ENCODE measurements around the gene RORC. TPM values are rescaled to one million over a fixed set of nuclear protein-coding genes. Genes with fewer than 3 reads are reported as not detected.

Gene RORC
- total and polyA plus RNA-seq, 2 experiments from 2014 or later: not detected

GRCh38 chr1:151762941-151763921, 68.4 kb downstream of the RORC start, which contains the start of gene MRPL9:
TSS of gene MRPL9 (minus strand) at chr1:151763496. CDS start at chr1:151763479, 17 bp downstream.
- H3K9ac ChIP-seq: peak within 1 kb of the TSS; percentile 92
- TF ChIP-seq EZH2phosphoT487 (IDR thresholded peaks at IDR 0.05; ENCODE audit: insufficient read depth, low read depth) (no peak), EZH2 (IDR thresholded peaks at IDR 0.05; ENCODE audit: insufficient read depth, poor library complexity, severe bottlenecking) (no peak)
- peaks cover 14% of the 10 kb centered on the region for H3K4me1 ChIP-seq (ENCODE audit: insufficient read depth)
- DNase-seq: peak; percentile 90
- H3K4me3 ChIP-seq: peak within 1 kb of the TSS; percentile 93
- peaks cover 10% of the 10 kb centered on the region; the same call in 1 of the 2 replicates for H3K36me3 ChIP-seq (ENCODE audit: low read depth)
- peaks cover 25% of the 10 kb centered on the region for H3F3A ChIP-seq (ENCODE audit: insufficient read depth)
- H4K20me1 ChIP-seq (ENCODE audit: insufficient read depth): no peaks in the 10 kb centered on the region
- peaks cover 18% of the 10 kb centered on the region for H3K79me2 ChIP-seq (ENCODE audit: insufficient read depth)
- H2AFZ ChIP-seq: peak within 1 kb of the TSS; percentile 99
- in situ Hi-C loops (cut with MboI): no loop called here
- H3K27me3 ChIP-seq (replicated peaks; ENCODE audit: insufficient read depth): no peaks in the 10 kb centered on the region
- H3K27ac ChIP-seq: peak within 1 kb of the TSS; percentile 64
- no peaks in the 10 kb centered on the region for H3K9me2 ChIP-seq (ENCODE audit: insufficient read depth)
- WGBS, 2 experiments (ENCODE audit: low coverage in 1 of 2, low lambda C conversion rate in 2 of 2, missing lambda C conversion rate in 2 of 2): 2% methylated on average over 56 to 68 of the region's 68 CpGs
- no peaks in the 10 kb centered on the region for H3K9me3 ChIP-seq (ENCODE audit: low read depth)
- H3K4me2 ChIP-seq (ENCODE audit: unreplicated experiment): peak within 1 kb of the TSS; percentile 98

GRCh38 chr1:151760597-151761385, 70.8 kb downstream of the RORC start:
- TF ChIP-seq EZH2phosphoT487 (IDR thresholded peaks at IDR 0.05; ENCODE audit: insufficient read depth, low read depth) (no peak), EZH2 (IDR thresholded peaks at IDR 0.05; ENCODE audit: insufficient read depth, poor library complexity, severe bottlenecking) (no peak)
- no peak for DNase-seq
- Histone ChIP-seq H3K4me1 (ENCODE audit: insufficient read depth) (peaks cover 20% of the 10 kb centered on the region), H3K27ac (no peak overlapping the region), H2AFZ (no peak overlapping the region), H3K9me3 (ENCODE audit: low read depth) (no peaks in the 10 kb centered on the region), H3K9me2 (ENCODE audit: insufficient read depth) (no peaks in the 10 kb centered on the region), H4K20me1 (ENCODE audit: insufficient read depth) (no peaks in the 10 kb centered on the region), H3K4me2 (ENCODE audit: unreplicated experiment) (no peak overlapping the region), H3K9ac (no peak overlapping the region), H3K4me3 (no peak overlapping the region), H3K27me3 (replicated peaks; ENCODE audit: insufficient read depth) (no peaks in the 10 kb centered on the region), H3K36me3 (ENCODE audit: low read depth) (peaks cover 10% of the 10 kb centered on the region; the same call in 1 of the 2 replicates), H3K79me2 (ENCODE audit: insufficient read depth) (peaks cover 18% of the 10 kb centered on the region), H3F3A (ENCODE audit: insufficient read depth) (peaks cover 25% of the 10 kb centered on the region)
- 97 to 99% methylated on average over 6 to 7 of the region's 7 CpGs for WGBS, 2 experiments (ENCODE audit: low coverage in 1 of 2, low lambda C conversion rate in 2 of 2, missing lambda C conversion rate in 2 of 2)
- in situ Hi-C loops (cut with MboI): no loop called here

DNA sequence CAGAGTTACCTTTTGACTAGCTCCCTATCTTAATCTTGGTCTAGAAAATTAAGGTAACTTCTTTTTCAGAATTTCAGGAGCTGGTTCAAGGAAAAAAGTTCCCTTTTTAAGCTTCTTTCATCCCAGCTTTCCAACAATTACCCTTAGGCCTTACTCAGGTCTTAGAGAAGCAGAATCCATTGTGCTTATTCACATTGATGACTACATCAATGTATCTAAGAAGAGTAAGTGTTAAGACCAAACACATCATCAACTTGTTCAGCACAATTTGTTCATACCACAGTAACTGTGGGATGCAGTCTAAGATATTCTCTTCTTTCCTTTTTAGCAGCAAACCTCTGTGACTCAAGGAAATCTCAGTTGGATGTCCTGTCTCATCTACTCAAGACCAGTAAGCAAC, 72.4 kb downstream of the RORC start:
- in situ Hi-C loops (cut with MboI): no loop called here
- peak; percentile 56 for DNase-seq
- Histone ChIP-seq H2AFZ (no peak overlapping the region), H3K9ac (no peak overlapping the region), H3F3A (ENCODE audit: insufficient read depth) (peaks cover 25% of the 10 kb centered on the region), H3K27me3 (replicated peaks; ENCODE audit: insufficient read depth) (no peaks in the 10 kb centered on the region), H3K4me2 (ENCODE audit: unreplicated experiment) (no peak overlapping the region), H3K36me3 (ENCODE audit: low read depth) (peaks cover 10% of the 10 kb centered on the region; the same call in 1 of the 2 replicates), H3K79me2 (ENCODE audit: insufficient read depth) (peaks cover 11% of the 10 kb centered on the region), H4K20me1 (ENCODE audit: insufficient read depth) (no peaks in the 10 kb centered on the region), H3K4me1 (ENCODE audit: insufficient read depth) (peaks cover 17% of the 10 kb centered on the region), H3K9me2 (ENCODE audit: insufficient read depth) (no peaks in the 10 kb centered on the region), H3K9me3 (ENCODE audit: low read depth) (no peaks in the 10 kb centered on the region), H3K27ac (no peak overlapping the region), H3K4me3 (no peak overlapping the region)
- TF ChIP-seq EZH2 (IDR thresholded peaks at IDR 0.05; ENCODE audit: insufficient read depth, poor library complexity, severe bottlenecking): no peak

GRCh38 chr1:151756291-151756690, 75.3 kb downstream of the RORC start:
- peak; percentile 56 for DNase-seq
- Histone ChIP-seq H4K20me1 (ENCODE audit: insufficient read depth) (no peaks in the 10 kb centered on the region), H3K79me2 (ENCODE audit: insufficient read depth) (no peaks in the 10 kb centered on the region), H3K4me2 (ENCODE audit: unreplicated experiment) (no peak overlapping the region), H3K27me3 (replicated peaks; ENCODE audit: insufficient read depth) (no peaks in the 10 kb centered on the region), H3F3A (ENCODE audit: insufficient read depth) (peaks cover 12% of the 10 kb centered on the region), H3K36me3 (ENCODE audit: low read depth) (peaks cover 4% of the 10 kb centered on the region; the same call in 1 of the 2 replicates), H3K9me2 (ENCODE audit: insufficient read depth) (no peaks in the 10 kb centered on the region), H3K9me3 (ENCODE audit: low read depth) (no peaks in the 10 kb centered on the region), H2AFZ (no peak overlapping the region), H3K4me1 (ENCODE audit: insufficient read depth) (peaks cover 5% of the 10 kb centered on the region; the same call in 1 of the 2 replicates), H3K4me3 (no peak overlapping the region), H3K9ac (no peak overlapping the region), H3K27ac (no peak overlapping the region)
- TF ChIP-seq EZH2 (IDR thresholded peaks at IDR 0.05; ENCODE audit: insufficient read depth, poor library complexity, severe bottlenecking) (no peak), EZH2phosphoT487 (IDR thresholded peaks at IDR 0.05; ENCODE audit: insufficient read depth, low read depth) (no peak)
- 27 to 33% methylated on average over 1 of the region's 1 CpG for whole genome bisulfite sequencing, 2 experiments (ENCODE audit: low coverage in 1 of 2, low lambda C conversion rate in 2 of 2, missing lambda C conversion rate in 2 of 2)
- in situ Hi-C loops (cut with MboI): no loop called here

Small RNA genes lying within 50 kb of the gene (small RNA-seq; reads per million reads assigned to genes)
- gene RF00019 (ENCODE audit: low read depth, low replicate concordance): not detected

Other genes starting within 250 kb of the RORC start
- gene SNX27, start 219.8 kb downstream of the RORC start, total RNA-seq (2014; rRNA removed; shearing (Covaris generic)): 12.0 and 14.8 TPM in 2 replicates
- gene SNX27, start 219.8 kb downstream of the RORC start, polyA plus RNA-seq (2016; fragmentation: Nextera tagmentation; extraction: Ambion mirVana): 17.9 and 18.0 TPM in 2 replicates
- gene CELF3, start 115.0 kb downstream of the RORC start, total RNA-seq (2014; rRNA removed; shearing (Covaris generic)): not detected in 2 replicates
- not detected in 2 replicates for gene CELF3, start 115.0 kb downstream of the RORC start, polyA plus RNA-seq (2016; fragmentation: Nextera tagmentation; extraction: Ambion mirVana)
- gene RIIAD1, start 110.3 kb downstream of the RORC start, total RNA-seq (2014; rRNA removed; shearing (Covaris generic)): not detected in 2 replicates
- 1.1 and 1.2 TPM in 2 replicates for gene RIIAD1, start 110.3 kb downstream of the RORC start, polyA plus RNA-seq (2016; fragmentation: Nextera tagmentation; extraction: Ambion mirVana)
- gene MRPL9, start 68.3 kb downstream of the RORC start, total RNA-seq (2014; rRNA removed; shearing (Covaris generic)): 62.1 and 70.2 TPM in 2 replicates
- 71.7 and 74.9 TPM in 2 replicates for gene MRPL9, start 68.3 kb downstream of the RORC start, polyA plus RNA-seq (2016; fragmentation: Nextera tagmentation; extraction: Ambion mirVana)
- gene TDRKH, start 41.3 kb downstream of the RORC start, total RNA-seq (2014; rRNA removed; shearing (Covaris generic)): 0.38 and 3.6 TPM in 2 replicates
- 1.9 and 2.2 TPM in 2 replicates for gene TDRKH, start 41.3 kb downstream of the RORC start, polyA plus RNA-seq (2016; fragmentation: Nextera tagmentation; extraction: Ambion mirVana)
- not detected in 2 replicates for gene LINGO4, start 26.4 kb downstream of the RORC start, total RNA-seq (2014; rRNA removed; shearing (Covaris generic))
- not detected in 2 replicates for gene LINGO4, start 26.4 kb downstream of the RORC start, polyA plus RNA-seq (2016; fragmentation: Nextera tagmentation; extraction: Ambion mirVana)
- 0.13 TPM in 1 of 2 replicates, not detected in the other for gene C2CD4D, start 8.0 kb upstream of the RORC start, total RNA-seq (2014; rRNA removed; shearing (Covaris generic))
- gene C2CD4D, start 8.0 kb upstream of the RORC start, polyA plus RNA-seq (2016; fragmentation: Nextera tagmentation; extraction: Ambion mirVana): 0.14 and 0.16 TPM in 2 replicates
- gene THEM5, start 21.9 kb upstream of the RORC start, total RNA-seq (2014; rRNA removed; shearing (Covaris generic)): not detected in 2 replicates
- gene THEM5, start 21.9 kb upstream of the RORC start, polyA plus RNA-seq (2016; fragmentation: Nextera tagmentation; extraction: Ambion mirVana): not detected in 2 replicates
- 10.0 and 14.6 TPM in 2 replicates for gene THEM4, start 77.7 kb upstream of the RORC start, total RNA-seq (2014; rRNA removed; shearing (Covaris generic))
- 17.9 and 19.0 TPM in 2 replicates for gene THEM4, start 77.7 kb upstream of the RORC start, polyA plus RNA-seq (2016; fragmentation: Nextera tagmentation; extraction: Ambion mirVana)
- gene S100A10, start 162.1 kb upstream of the RORC start, total RNA-seq (2014; rRNA removed; shearing (Covaris generic)): 60.5 and 60.7 TPM in 2 replicates
- gene S100A10, start 162.1 kb upstream of the RORC start, polyA plus RNA-seq (2016; fragmentation: Nextera tagmentation; extraction: Ambion mirVana): 1,024 and 1,043 TPM in 2 replicates
- gene S100A11, start 205.2 kb upstream of the RORC start, total RNA-seq (2014; rRNA removed; shearing (Covaris generic)): 460 and 612 TPM in 2 replicates
- gene S100A11, start 205.2 kb upstream of the RORC start, polyA plus RNA-seq (2016; fragmentation: Nextera tagmentation; extraction: Ambion mirVana): 4,050 and 4,052 TPM in 2 replicates

All from GM23248 (cell line).